HFFc6 (cell line): ENCODE measurements around the gene PGAM5. TPM values are rescaled to one million over a fixed set of nuclear protein-coding genes. Genes with fewer than 3 reads are reported as not detected.

ENCODE experiments used
- DNase-seq: peaks from one replicate; pipeline ENCODE4 v3.0.0-alpha.2; 2018
- H3K27ac Mint-ChIP-seq: 2 replicates; pipeline ENCODE4 v1.8.0; 2020; ENCODE audit warnings: mild to moderate bottlenecking, mixed read lengths
- H3K27me3 Mint-ChIP-seq: 2 replicates; pipeline ENCODE4 v1.8.0; 2021; ENCODE audit warnings: mild to moderate bottlenecking, moderate library complexity, mixed read lengths; ENCODE audit not compliant: insufficient read depth
- H3K36me3 Mint-ChIP-seq: 2 replicates; pipeline ENCODE4 v1.8.0; 2021; ENCODE audit warnings: low read depth, mixed read lengths
- H3K4me1 Mint-ChIP-seq: 2 replicates; pipeline ENCODE4 v1.8.0; 2020; ENCODE audit warnings: low read depth, mixed read lengths
- H3K4me3 Mint-ChIP-seq: 2 replicates; pipeline ENCODE4 v1.8.0; 2020; ENCODE audit warnings: mild to moderate bottlenecking, moderate library complexity, mixed read lengths
- H3K9me3 Mint-ChIP-seq: 2 replicates; pipeline ENCODE4 v1.8.0; 2020; ENCODE audit warnings: mild to moderate bottlenecking, mixed read lengths
- total RNA-seq, 6 experiments: library from RNA; stranded (reverse); fragmentation: NEBNext Ultra II Directional; extraction: Animal tissue kit (Norgen Biotek cat#: 25700); gene quantifications; 2 replicates in 1 of 6; 3 replicates in 5 of 6; pipeline ENCODE4 v1.2.3, GENCODE V29; 2021
- TF ChIP-seq, protein P1 (sequence below): fragments of 200-600 bp; sonication (generic); IDR thresholded peaks from 2 replicates; pipeline ENCODE4 v1.5.0; 2021; ENCODE audit warnings: antibody characterized with exemption, mild to moderate bottlenecking

The PGAM5 gene
- total RNA-seq, 6 experiments from 2014 or later: 33.5 to 46.0 (median 39.2) TPM

DNA sequence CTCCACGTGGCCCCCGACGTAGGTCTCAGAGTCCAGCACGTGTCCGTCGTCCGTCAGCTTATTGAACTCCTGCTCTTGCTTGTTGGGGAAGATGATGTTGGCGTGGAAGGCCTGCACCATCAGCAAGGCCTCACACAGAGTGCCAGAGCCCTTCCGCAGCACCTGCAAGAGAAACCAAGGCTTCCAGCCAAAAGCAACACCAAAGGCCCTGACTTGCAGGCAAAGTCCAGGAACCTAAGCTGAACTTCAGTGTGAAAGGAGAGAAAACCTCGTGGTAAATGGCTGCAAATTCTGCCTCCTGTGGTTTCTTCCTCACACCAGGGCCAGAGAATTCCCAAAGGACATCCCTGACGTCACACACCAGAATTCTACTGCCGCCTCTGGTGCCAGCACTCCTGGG, 38.0 kb upstream of the PGAM5 start:
- no peaks in the 10 kb centered on the region for H3K4me1 Mint-ChIP-seq

DNA sequence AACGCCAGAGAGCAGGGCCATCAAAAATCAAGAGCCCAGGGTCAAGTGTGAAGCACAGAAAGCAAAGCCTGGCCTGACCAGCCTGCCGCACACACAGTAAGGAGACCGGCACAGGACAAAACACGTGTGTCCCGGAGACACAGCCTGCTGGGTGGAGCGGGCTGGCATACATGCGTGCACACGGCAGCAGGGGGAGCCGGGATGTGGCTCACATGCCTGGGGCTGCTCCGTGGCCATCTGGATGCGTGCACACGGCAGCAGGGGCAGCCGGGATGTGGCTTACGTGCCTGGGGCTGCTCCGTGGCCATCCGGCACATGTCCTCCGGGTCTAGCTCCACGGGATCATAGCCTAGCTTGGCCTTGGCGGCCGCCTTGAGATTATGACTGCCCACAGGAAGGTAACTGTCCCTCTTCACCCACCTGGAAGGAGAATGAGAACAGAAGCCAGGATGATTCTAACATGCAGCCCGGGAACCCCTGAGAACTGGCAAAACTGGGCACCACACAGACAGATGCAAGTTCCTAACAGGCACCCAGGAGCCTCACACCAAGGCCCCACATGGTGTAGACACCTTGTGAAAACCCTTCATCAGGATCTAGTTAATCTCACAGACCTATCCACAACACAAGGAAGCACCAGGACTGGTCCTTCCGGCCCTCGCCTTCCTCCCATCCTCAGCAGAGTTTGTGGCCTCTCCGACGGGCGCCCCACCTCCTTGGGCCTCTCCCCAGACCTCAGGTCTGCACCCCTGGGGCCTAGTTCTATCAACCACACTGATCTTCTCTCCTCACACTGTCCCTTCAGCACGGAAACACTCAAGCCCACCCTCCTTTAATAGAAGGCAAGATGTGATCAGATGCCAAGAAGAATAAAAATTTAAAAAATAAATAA, 37.1 kb upstream of the PGAM5 start:
- TF ChIP-seq, protein P1, sequence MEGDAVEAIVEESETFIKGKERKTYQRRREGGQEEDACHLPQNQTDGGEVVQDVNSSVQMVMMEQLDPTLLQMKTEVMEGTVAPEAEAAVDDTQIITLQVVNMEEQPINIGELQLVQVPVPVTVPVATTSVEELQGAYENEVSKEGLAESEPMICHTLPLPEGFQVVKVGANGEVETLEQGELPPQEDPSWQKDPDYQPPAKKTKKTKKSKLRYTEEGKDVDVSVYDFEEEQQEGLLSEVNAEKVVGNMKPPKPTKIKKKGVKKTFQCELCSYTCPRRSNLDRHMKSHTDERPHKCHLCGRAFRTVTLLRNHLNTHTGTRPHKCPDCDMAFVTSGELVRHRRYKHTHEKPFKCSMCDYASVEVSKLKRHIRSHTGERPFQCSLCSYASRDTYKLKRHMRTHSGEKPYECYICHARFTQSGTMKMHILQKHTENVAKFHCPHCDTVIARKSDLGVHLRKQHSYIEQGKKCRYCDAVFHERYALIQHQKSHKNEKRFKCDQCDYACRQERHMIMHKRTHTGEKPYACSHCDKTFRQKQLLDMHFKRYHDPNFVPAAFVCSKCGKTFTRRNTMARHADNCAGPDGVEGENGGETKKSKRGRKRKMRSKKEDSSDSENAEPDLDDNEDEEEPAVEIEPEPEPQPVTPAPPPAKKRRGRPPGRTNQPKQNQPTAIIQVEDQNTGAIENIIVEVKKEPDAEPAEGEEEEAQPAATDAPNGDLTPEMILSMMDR: no peak
- no peak for DNase-seq
- H3K4me3 Mint-ChIP-seq: no peak overlapping the region
- peaks cover 24% of the 10 kb centered on the region for H3K36me3 Mint-ChIP-seq
- H3K27me3 Mint-ChIP-seq: no peaks in the 10 kb centered on the region
- no peak overlapping the region for H3K27ac Mint-ChIP-seq
- no peaks in the 10 kb centered on the region for H3K4me1 Mint-ChIP-seq
- no peaks in the 10 kb centered on the region for H3K9me3 Mint-ChIP-seq

More for the DNA sequence above, 38.0 kb upstream of the PGAM5 start:
- Mint-ChIP-seq H3K36me3 (peaks cover 24% of the 10 kb centered on the region), H3K27me3 (no peaks in the 10 kb centered on the region), H3K9me3 (no peaks in the 10 kb centered on the region), H3K4me3 (no peak overlapping the region), H3K27ac (no peak overlapping the region)
- TF ChIP-seq, protein P1: no peak
- no peak for DNase-seq

DNA sequence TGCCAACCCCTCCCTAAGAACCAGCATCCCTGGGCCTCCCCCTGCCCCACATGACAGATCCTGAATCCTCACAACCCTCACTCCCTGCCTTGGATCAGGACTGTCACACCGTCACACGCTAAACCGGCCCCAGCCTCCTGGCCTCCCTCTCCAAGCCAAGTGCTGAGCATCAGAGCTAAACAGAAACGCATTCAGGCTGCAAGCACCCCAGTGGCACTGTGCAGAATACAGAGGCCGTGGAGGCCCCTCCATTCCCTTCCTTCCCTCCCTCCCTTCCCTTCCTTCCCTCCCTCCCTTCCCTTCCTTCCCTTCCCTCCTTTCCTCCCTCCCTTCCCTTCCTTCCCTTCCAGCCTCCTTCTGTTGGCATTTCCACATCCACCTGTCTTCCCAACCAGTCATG, 36.1 kb upstream of the PGAM5 start:
- H3K36me3 Mint-ChIP-seq: peaks cover 20% of the 10 kb centered on the region
- H3K9me3 Mint-ChIP-seq: no peaks in the 10 kb centered on the region
- TF ChIP-seq, protein P1: no peak
- no peak overlapping the region for H3K27ac Mint-ChIP-seq
- no peaks in the 10 kb centered on the region for H3K27me3 Mint-ChIP-seq
- no peak overlapping the region for H3K4me3 Mint-ChIP-seq
- H3K4me1 Mint-ChIP-seq: no peaks in the 10 kb centered on the region
- no peak for DNase-seq

DNA sequence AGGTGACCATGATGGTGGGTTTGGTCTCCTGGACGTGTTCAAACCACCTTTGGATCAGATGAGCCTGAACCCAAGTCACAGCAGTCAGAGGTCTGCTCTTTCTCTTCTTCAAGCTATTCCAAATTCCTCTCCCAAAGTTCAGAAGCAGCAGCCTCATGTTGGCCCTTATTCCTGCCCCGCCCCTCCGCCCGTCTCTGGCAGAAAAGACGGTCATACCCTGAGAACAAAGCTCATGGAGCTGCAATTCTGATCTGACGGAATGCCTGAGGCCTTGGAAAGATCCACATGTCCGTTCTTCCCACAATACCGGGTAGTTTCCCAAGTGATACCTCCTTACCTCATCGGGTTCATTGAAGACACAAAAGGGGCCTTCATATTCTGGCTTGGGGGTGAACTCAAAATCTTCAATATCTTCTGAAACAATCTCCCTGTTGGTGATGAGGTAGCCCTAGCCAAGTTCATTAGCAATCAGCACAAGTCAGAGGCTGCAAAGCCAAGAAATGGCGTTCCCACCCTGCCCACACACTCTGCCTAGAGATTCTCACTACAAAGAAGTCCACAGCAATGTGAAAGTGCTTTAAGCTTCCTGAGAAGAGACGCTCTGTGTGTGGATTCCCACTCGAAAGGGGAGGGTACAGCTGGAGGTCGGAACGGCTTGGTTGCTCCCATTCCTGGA, 34.7 kb upstream of the PGAM5 start:
- TF ChIP-seq, protein P1: no peak
- Mint-ChIP-seq H3K4me1 (no peaks in the 10 kb centered on the region), H3K27me3 (no peaks in the 10 kb centered on the region), H3K36me3 (peaks cover 25% of the 10 kb centered on the region), H3K9me3 (no peaks in the 10 kb centered on the region), H3K27ac (no peak overlapping the region), H3K4me3 (no peak overlapping the region)
- DNase-seq: no peak

DNA sequence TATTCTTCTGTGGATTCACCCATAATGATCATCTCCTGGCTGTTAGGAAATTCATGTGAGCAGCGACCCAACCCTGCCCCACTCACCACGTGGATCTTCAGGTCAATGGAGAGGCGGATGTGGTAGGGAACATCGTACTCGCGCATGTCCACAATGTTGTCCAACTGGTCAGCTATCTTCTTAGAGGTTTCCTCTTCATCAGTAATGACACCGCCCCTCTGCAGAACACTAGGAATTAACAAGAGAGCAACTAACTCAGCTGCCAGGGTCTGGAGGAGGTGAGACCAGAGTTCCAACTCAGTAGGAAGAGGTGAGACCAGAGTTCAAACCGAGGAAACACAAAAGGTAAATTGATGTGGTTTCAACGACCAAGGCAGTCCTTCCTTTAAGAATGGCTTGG, 33.1 kb upstream of the PGAM5 start:
- peaks cover 21% of the 10 kb centered on the region for H3K36me3 Mint-ChIP-seq
- H3K27me3 Mint-ChIP-seq: no peaks in the 10 kb centered on the region
- TF ChIP-seq, protein P1: no peak
- no peak overlapping the region for H3K27ac Mint-ChIP-seq
- no peak overlapping the region for H3K4me3 Mint-ChIP-seq
- no peaks in the 10 kb centered on the region for H3K4me1 Mint-ChIP-seq
- no peak for DNase-seq
- no peaks in the 10 kb centered on the region for H3K9me3 Mint-ChIP-seq
